Measurements from ENCODE around the gene PLBD2. TPM values are rescaled to one million over a fixed set of nuclear protein-coding genes. Genes with fewer than 3 reads are reported as not detected.

PLBD2 gene
- total and polyA plus RNA-seq, 10 of the 15 experiments (the other 5 are each of a cell fraction or from before 2014, with no cell fraction given), result 1.4 to 16.6 (median 5.9) TPM

GRCh38 chr12:113424456-113424855 is 66.1 kb downstream of the PLBD2 start (continued):
- no peak for TF ChIP-seq ZBTB33 (IDR thresholded peaks at IDR 0.05)
- TF ChIP-seq SP1 (IDR thresholded peaks at IDR 0.05; ENCODE audit: low read depth, low read length), result no peak
- no peak for TF ChIP-seq PML (IDR thresholded peaks at IDR 0.05; ENCODE audit: low read length)
- TF ChIP-seq PKNOX1 (IDR thresholded peaks at IDR 0.05), result no peak
- no peak for TF ChIP-seq DPF2 (IDR thresholded peaks at IDR 0.05)

- Histone ChIP-seq H3K4me1 (ENCODE audit: control insufficient read depth, insufficient read depth, low read length) (peaks cover 10% of the 10 kb centered on the region), H3K36me3 (ENCODE audit: control insufficient read depth in 2 of 2, insufficient read depth in 2 of 2, low read length in 1 of 2) (no peaks in the 10 kb centered on the region), H2AFZ (ENCODE audit: control insufficient read depth, low read depth, low read length) (no peak overlapping the region), H4K20me1 (ENCODE audit: control insufficient read depth, insufficient read depth) (no peaks in the 10 kb centered on the region), H3K27ac (ENCODE audit: control insufficient read depth, insufficient read depth) (no peak overlapping the region), H3K9ac (ENCODE audit: control insufficient read depth, insufficient read depth, low read length) (no peak overlapping the region), H3K9me3 (replicated peaks; ENCODE audit: control insufficient read depth, insufficient read depth, low read length) (no peaks in the 10 kb centered on the region), H3K27me3 (replicated peaks in 1 of 2; ENCODE audit: control insufficient read depth in 2 of 2, insufficient read depth in 2 of 2, low read length in 1 of 2) (no peaks in the 10 kb centered on the region), H3K79me2 (ENCODE audit: control insufficient read depth, insufficient read depth, low read length) (no peaks in the 10 kb centered on the region), H3K4me3 (no peak overlapping the region), H3K4me2 (ENCODE audit: control insufficient read depth, insufficient read depth) (no peak overlapping the region)
- SMC1A ChIA-PET (ENCODE audit: uncharacterized antibody, unreplicated experiment), result interaction anchor here (0.5 to 1.8 kb wide), 11 partner anchors 15 to 396 kb away, joined by 3 to 8 read pairs (median 4); no protein-coding TSS in a partner anchor
- POLR2A ChIA-PET, result interaction anchor here (0.6 to 1.7 kb wide), 3 partner anchors 90 to 1347 kb away, joined by 3 to 6 read pairs (median 3); partner anchors contain the start of gene SLC8B1
- RAD21 ChIA-PET (ENCODE audit: unreplicated experiment), result interaction anchor here (0.6 to 1.4 kb wide), 13 partner anchors 51 to 243 kb away, joined by 3 to 9 read pairs (median 3); no protein-coding TSS in a partner anchor
- no TSS peak for BruUV-seq (replicated peaks)
- no peak for FAIRE-seq
- in situ Hi-C loops (cut with MboI) (loop anchor here (5.0 kb wide), 1 partner anchor 228 kb away; no protein-coding TSS in a partner anchor), intact Hi-C loops (cut with micrococcal nuclease; ENCODE audit: unreplicated experiment) (loop anchor here (5.0 kb wide), 1 partner anchor 238 kb away; the partner anchor contains the start of genes DDX54 and RITA1)
- peak; percentile 61 for ATAC-seq
- no peak for DNase-seq (ENCODE audit: low read depth, low spot score)
- CTCF ChIA-PET, result interaction anchor here (0.5 to 1.6 kb wide), 35 partner anchors 15 to 377 kb away, joined by 3 to 16 read pairs (median 3); partner anchors contain the start of gene PLBD2
- 36% methylated on average over 20 of the region's 20 CpGs for WGBS (ENCODE audit: insufficient coverage, insufficient replicate concordance, low lambda C conversion rate, missing lambda C conversion rate)
- TF ChIP-seq KAT2A (conservative IDR thresholded peaks at IDR 0.05; ENCODE audit: control insufficient read depth, low read depth, low read length) (no peak), PRDM15 (CRISPR knock-in tag; IDR thresholded peaks at IDR 0.05) (no peak), YY1 (IDR thresholded peaks at IDR 0.05; ENCODE audit: low read depth, low read length) (0 out of 2 replicates have a peak, but pooled peaks have one; percentile 25), ZNF217 (IDR thresholded peaks at IDR 0.05) (peak; percentile 41; the same call in 1 of the 2 replicates), RAD21 (IDR thresholded peaks at IDR 0.05; ENCODE audit: insufficient read depth, low read depth, low read length) (peak; percentile 70), SMC3 (IDR thresholded peaks at IDR 0.05; ENCODE audit: borderline replicate concordance, low read length) (peak; percentile 58; the same call in 1 of the 2 replicates), SMARCA5 (IDR thresholded peaks at IDR 0.05) (0 out of 2 replicates have a peak, but pooled peaks have one; percentile 38)
These were observed 66.8 kb downstream of the PLBD2 start for GRCh38 chr12:113424915-113425823.

Data from GM12878 (cell line).